Measurements from ENCODE around the gene CZIB.

CZIB gene

DNA sequence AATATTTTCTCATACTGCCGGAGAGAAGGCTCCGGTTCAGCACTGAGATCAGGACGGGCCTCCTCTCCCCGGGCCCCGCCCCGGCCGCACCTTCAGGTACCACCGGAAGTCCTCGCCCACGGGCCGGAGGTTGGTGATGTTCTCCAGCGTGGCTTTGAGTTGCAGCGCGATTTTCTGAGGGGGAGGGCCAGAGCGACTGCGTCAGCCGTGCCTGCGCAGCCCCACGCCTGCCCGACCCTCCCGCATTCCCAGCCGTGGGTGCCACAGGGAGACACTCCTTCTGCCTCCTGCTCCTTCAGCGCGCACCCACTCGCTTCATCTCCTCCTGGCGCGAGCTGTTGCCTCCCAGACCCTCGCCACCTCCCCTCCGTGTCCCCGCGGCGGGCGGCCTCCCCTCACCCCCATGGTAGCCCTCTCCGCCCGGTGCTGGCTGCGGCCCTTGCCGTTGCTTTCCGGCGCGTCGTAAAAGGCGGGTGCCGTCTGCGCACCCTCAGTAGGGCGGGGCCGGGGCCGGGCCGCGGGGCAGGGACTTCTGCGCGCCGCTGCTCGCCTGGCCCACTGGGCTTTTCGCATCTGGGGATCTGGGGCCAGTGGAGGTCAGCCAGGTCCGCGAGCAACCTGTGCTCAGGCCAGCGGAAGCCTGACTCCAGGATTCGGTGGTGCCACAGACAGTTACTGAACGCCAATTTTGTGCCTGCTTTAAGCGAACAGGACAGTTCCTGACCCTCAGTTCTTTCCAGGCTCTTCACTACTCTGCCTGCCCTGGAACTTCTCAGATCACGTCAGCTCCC lies at the start of gene CZIB:
Gene CZIB (minus strand): TSS at position 464 of the 791 bp plus-strand sequence. CDS start 59 bp downstream, at position 405.
- DNase-seq, result peak; percentile 55 to 80

DNA sequence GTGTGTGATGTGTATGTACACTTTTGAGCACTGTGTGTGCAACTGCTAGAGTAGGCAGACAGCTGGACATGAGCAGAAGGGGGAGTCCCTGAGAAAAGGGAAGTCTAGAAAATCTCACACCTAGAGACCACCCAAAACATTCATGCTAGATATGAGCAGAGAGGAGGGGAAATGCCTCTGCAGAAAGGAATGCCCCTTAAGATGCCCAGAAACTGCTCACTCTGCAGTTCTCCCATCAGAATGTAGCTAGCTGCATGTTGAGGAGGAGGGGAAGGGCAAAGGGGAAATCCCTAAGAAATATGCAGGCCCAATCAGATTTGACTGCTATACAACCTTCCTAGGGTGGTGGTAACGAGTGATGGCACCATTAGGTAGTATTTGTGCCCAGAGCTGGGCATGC lies 49.7 kb upstream of the CZIB start:
- no peak for DNase-seq

DNA sequence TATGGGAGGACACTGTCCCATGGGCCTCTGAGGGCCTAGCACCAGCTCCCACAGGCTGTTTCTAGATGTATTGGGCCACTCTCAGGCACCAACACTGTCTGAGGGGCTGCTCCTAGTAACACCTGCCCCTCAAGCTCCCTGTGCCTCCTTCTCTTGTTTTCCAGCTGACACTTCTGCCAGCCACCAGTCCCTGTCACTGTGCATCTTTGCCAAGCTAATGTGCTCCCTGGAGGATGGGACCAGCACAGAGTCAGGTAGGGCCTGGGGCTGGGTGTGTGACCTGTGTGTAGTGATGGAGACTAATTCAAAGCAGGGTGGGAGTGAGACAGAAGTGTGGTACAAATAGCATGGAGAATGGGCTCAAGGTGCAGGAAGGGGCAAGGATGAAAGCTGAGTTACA lies 47.3 kb upstream of the CZIB start:
- no peak for DNase-seq

DNA sequence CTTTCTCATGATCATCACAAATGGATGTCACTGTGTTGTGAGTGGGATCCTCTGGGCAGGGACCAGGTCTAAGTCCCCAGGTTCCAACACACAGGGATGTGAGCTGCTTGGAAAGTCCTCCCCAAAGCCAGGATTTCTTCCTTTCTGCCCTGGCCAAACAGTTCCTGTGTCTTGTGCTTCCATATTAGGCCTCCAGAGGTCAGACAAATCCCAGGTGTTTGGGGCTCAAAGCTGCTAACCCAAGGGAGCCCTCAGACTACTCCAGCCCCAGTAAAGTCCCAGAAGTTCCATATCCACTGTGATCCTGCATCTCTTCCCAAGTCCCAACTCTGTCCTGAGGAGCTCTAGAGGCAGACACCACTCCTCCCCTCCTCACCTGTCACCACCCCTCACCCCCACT lies 45.6 kb upstream of the CZIB start:
- no peak for DNase-seq

DNA sequence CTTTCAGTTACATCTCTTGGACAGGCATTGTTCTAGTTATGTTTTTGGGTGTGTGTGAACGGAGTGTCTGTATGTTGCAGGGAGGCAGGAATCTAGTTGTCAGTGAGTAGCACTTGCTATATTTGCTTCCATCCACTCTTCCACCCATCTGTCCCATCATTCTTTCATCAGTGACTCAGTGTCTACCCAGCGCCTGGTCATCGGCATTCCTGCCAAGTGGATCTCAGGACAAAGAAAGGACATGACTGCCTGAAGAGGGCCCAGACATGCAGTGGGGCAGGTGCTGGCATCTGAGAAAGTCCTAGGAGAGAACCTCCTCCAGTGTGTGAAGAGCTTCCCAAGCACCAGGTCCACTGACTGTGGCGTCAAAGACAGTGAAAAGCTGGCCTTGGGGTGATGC lies 45.1 kb upstream of the CZIB start:
- no peak for DNase-seq

DNA sequence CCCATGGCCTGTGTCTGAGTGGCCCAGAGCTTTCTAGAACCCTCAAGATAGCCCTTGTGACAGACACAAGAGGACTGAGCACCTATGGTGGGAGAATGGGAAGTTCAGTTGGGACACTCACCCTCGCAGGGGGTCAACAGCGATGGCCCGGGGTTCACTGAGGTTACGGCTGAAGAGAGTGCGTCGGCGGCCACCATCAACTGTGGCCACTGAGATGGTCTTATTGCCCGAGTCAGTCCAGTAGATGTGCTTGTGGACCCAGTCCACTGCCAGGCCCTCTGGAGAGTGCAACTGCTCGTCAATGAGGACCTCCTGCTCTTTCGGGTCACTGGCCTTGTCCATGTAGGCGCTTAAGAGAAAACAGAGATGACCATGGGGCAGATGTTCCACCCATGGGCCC lies 43.6 kb upstream of the CZIB start:
- no peak for DNase-seq

DNA sequence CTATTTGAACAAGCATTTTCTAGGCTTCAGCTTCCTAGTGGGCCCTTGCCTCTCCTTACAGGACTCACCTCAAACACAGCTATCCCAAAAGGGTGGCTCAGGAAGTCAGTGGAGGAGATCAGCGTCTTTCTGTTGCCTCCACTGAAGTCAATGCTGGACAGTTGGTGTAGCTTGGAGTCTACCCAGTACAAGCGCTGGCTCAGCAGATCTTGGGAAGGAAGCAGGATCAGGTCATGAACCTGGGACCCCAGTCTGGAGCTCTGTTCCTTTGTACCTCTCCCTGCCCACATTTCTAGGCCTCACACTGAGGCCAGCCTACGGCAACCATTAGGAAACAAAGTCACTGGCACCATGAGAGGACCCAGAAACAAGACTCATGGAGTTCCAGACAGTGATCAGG lies 41.6 kb upstream of the CZIB start:
- no peak for DNase-seq

DNA sequence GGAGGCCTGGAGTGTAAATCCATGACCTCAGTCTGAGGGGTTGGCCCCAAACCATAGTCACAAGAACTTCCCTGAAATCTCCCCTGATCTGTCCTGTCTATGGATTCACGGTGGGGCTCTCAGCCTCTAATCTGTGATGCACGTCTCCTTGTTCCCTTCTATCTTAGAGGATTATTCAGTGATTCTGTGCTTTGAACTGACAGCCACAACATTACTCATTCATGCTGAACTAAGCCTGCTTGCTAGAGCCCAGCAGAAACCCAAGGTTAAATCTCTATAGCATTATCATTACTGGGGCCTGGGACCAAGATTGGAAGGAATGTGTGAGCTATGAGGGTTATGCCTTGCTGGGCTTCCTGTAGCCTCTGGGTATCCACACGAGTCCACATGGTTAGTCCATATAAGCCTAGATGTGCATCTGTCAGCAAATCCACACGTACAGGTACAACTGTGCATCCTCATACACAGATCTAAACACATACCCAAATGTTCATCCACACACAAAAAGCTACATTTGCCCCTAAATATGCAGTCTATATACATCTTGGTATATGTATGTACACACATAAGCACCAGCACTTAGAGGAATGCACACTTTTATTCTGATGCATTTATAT lies 40.3 kb upstream of the CZIB start:
- DNase-seq, result no peak

DNA sequence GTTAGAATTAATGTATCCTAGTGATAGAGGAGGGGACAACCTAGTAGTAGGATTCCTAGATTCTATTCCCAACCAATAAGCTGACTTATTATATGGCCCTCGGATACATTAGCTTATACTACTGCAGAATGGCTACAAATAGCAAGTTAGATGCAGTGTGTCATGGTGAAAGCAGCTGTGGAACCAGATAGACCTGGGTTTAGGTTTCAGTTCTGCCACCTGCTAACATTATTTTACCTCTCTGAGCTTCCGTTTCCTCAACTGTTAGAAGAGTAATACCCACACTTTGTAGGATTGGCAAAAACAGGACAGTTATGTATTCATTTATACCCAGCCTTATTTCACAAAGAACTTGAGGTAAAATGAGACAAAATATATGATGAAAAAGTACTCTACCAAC lies 39.5 kb upstream of the CZIB start:
- no peak for DNase-seq

DNA sequence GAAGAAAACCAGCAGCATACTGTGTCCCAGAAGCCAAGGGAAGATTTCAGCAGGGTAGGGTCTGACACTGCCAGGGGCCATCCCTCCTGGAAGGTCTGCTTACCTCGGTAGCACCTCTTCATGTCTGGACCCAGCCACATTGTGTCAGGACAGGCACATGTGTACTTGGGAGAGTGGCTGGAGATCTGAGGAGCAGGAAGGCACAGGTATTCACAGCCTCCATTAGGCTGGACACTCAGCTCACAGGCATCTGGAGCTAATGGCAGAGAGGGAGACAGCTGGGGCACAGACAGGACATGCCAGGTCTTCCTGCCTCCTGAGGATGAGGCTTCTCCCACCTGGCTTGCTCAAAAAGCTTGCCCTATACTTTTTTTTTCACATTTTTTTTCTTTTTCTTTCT lies 37.8 kb upstream of the CZIB start:
- DNase-seq, result no peak

DNA sequence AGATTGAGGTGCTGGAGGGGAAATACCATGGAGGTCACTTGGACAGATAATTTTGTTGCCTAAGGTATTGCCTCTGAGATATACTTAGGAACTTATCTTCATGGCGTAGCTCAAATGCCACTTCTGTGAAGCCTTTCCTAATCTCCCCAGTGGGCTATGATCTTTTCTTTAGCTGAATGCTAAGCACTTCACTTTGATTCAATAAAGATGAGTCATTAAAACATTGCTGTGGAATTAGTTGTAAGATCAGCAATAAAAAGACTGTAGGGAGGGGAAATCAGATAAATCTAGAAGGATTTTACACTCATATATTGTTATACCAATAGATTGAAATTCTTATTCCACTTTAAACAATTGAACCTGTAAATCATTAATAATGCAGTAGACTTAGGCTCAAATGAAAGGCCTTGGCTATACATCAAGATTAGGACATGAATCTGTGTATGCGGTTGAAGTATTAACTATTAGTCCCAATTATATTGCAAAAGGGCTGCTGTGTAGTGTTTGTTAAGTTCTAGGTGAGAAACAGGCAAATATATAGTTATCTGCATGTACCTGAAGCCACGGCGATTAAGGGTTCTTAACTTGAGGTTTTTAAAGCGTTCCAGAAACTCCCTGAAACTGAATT lies 37.1 kb upstream of the CZIB start:
- DNase-seq, result no peak

DNA sequence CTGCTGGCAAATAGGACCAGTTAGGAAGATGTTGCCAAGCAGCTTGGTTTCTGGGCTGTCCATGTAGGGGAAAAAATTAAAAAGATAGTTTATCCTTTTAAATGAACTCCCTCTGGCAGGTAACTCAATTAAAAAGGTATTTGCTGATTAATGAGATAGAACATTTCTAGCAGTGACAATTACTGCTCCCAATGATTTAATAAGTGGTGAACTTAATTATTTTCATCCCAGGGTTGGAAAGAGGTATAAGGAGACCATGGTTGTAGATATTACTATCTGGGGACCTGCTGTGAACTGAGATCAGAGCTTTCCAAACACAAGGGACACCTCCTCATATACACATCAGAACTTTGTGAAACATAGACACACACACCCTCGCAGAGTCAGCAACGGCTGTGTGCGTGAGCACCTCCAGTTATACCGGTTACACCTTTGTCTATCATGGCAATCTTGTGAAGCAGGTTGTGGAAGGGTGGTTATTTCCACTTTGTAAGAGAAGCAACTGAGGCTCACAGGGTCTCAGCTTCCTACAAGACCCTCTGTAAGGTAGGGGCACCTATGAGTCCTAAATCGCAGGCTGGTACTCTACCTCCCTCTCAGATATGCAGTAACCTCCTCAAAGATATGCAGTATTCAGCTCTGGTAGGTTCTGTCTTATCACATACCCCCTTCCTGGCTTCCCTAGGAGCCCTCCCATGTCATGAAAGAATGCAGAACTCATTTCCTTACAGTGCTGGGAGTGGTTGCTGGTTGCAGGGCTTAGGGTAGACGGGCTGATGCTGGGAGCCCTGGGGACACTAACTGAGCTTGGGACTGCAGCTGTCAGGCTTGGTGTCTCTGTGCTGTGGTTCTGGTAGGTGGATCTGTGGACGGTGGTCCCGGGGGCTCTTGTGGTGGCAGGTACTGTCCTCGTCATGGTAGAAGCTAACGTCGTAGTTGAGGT lies 36.3 kb upstream of the CZIB start:
- no peak for DNase-seq

DNA sequence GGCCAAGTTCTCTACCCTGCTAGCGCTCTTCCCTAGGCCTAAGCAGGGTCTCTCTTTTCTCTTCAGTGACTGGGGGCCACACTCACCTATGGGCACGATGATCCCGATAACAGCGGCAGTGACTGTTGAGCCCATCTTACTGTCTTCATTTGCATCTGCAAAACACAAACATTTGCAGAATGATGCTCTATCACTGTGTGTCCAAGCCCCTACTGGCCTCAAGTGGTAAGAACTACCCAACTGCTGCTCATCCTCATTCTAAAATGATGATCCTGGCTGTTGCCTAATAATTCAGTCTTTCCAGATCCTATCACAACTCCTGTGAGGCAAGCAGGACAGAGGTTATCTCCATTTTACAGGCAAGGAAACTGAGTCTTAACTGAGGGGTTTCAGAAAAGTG lies 34.6 kb upstream of the CZIB start:
- no peak for DNase-seq

DNA sequence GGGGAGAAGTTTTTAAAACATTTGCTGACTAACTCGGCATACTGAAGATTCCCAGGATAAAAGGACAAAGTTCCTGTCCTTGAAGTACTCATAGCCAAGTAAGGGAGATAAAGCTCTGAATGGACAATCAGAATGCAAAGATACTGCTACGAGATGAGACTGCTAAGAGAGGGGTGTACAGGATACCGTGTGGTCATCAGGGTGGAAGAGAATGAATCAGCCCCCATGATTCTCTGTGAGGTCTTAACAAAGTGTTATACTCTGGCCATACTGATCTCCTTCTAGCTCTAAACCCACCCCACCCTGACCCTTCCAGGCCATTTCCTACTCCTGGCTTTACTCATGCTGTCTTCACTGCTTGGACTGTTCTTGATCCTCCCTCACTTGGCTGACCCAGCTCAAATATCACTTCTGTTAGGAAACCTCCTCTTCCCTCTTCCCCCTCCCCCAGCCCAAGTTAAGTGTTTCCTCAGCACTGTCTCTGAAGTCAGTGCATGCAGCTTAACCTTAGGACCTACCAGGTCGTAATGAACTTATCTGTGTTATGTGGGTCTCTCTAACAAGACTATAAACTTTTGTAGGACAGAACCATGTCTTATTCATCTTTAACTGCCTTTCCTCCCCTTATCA lies 33.7 kb upstream of the CZIB start:
- no peak for DNase-seq

DNA sequence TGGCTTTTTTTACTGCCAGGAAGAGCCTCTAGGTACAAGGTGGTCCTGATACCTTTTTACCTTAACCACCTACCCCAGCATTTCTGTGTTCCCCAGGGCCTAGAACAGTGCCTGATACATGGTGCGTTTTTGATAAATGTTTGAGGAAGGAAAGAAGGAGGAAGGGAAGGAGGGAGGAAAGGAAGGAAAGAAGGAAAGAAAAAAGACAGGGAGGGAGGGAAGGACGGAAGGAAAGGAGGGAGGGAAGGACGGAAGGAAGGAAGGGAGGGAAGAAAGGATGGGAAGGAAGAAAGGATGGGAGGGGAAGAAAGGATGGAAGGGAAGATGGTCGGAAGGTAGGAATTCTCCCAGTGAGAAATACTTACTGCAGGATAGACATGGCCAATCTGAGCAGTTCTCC lies 29.9 kb upstream of the CZIB start:
- DNase-seq, result no peak

DNA sequence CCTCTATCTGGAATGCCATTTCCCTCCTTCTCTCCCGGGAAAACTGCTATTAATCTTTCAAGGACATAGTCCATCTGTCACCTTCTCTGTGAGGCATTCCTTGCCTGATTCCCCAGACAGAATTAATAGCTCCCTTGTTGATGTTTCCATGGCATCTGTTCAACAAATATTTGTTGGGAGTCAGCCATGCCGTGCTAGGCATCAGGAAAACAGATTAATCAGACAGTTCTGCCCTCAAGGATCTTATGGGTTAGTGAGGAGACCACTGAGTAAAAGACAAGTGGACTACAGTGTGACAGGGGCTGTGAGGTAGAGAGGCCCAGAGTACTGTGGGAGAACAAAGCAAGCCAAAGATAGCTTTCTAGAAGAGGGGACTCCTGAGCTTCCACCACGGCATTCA lies 29.3 kb upstream of the CZIB start:
- DNase-seq, result no peak

DNA sequence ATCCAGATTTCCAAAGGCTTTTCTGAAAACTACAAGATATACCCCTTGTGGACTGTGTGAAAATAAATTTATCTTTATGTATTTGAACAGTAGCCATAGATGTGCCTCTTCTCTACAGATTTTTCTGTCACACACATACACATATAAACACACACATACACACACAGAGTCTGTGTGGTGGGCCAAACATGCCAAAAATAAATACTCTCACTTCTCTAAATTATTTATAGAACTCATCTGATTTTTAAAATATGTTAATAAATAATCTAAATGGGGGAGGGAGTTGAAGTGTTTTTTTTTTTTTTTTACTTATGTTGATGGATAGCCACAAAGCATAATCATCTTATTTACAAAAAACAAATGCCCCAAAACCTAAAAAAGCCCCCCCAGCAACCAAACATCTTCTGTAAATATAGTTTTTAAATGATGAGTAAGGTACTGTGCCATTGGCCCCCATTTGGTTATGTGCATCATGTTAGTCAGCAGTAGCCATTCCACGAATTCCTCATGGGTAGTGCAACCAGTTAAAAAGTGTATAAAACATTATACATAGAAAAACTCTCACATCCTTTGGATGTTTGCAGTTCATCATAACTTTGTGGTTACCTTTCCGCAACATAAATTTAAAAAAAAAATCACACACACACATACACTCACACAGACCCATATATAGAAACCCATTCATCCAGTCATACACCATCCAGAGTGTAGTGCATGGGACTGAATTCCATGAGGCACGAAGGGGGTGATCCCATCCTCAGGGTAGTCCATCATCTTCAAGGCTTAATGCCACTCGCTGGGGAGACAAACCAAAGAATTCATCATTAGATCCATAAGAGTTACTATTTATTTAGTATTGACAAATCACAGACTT lies 26.1 kb upstream of the CZIB start:
- no peak for DNase-seq

DNA sequence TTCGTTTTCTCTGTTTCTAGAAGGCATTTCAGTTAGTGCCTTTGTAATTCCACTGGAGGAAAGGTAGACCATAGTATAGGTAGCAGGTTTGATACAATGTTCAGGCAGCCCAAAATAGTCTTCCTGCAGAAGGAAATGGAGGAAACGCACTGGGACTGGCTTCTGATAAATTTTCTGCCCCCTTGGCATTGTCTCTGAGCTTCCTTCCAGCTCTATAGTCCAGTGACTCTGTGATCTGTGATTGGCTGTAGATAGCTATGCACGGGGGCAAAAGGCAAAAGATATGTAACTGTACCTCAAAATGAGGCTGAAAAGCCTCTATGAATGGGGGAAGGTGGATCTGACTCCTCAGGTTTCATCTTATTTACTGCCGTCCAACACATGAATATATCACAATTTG lies 23.7 kb upstream of the CZIB start:
- no peak for DNase-seq

DNA sequence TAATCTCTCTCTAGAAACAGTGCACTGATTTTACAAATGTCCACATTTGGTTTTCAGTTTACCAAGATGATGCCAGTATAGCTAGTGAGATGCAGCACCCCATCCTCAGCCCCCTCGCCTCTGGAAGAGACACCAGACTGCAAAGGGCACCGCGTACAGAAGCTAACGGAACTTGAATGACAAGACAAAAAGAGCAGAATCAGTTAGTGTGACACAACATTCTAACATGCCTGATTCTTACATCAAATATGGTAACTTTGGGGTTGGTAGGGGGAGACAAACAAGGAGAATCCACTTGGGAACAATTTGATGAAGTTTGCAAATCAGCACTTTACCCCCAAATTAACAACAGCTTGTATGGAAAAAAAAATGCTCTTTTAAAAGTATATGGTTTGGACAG lies 21.9 kb upstream of the CZIB start:
- no peak for DNase-seq

DNA sequence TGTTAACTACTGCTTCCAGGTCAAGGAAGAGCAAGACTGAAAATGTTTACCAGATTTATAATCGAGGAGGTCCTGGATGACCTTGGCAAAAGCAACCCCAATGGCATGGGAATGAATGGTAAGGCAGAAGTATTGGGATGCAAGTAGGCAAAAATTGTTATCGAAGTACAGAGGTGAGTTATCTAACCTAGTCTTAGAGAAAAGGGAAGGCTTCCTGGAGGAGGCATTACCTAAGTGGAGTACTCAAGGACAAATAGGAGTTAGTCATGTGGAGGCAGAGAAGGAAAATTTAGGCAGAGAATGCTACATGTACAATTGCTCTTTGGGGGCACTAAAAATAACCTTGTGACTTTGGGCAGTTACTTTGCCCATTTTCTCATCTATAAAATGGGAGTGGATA lies 21.4 kb upstream of the CZIB start:
- DNase-seq, result no peak
